H1 (cell line): ENCODE data around the gene ANK2. TPM values are rescaled to one million over a fixed set of nuclear protein-coding genes. Genes with fewer than 3 reads are reported as not detected.

Experiments
- CHD7 ChIP-seq: fragments of 300-600 bp; sonication (generic); IDR thresholded peaks from 2 replicates; pipeline ENCODE4 v1.7.1; 2012; ENCODE audit warnings: low read length, moderate library complexity, mild to moderate bottlenecking, inconsistent platforms; ENCODE audit not compliant: insufficient replicate concordance
- GABPA ChIP-seq: IDR thresholded peaks from 2 replicates; pipeline ENCODE4 v1.6.1; 2011; ENCODE audit warnings: mild to moderate bottlenecking, low read length, moderate library complexity, borderline replicate concordance; ENCODE audit not compliant: insufficient read depth
- GTF2F1 ChIP-seq: IDR thresholded peaks from 2 replicates; pipeline ENCODE4 v1.6.1; 2012; ENCODE audit warnings: low read depth, low read length, improper control_type of control experiment, borderline replicate concordance
- HDAC2 ChIP-seq, 2 experiments: fragments of 300-600 bp in 1 of 2; sonication (generic) in 1 of 2; IDR thresholded peaks; 2 replicates each; pipeline ENCODE4 v1.6.1; 2011 to 2012; ENCODE audit warnings: low read depth in 2 of 2, low read length in 2 of 2, mild to moderate bottlenecking in 2 of 2, moderate library complexity in 2 of 2, borderline replicate concordance in 1 of 2, inconsistent platforms in 1 of 2
- KDM1A ChIP-seq: fragments of 200-600, 300-600 bp; sonication (generic); IDR thresholded peaks from 2 replicates; pipeline ENCODE4 v1.7.1; 2016; ENCODE audit warnings: mild to moderate bottlenecking, low read length, borderline replicate concordance
- KDM5A ChIP-seq: fragments of 200-600 bp; IDR thresholded peaks from 2 replicates; pipeline ENCODE4 v1.7.1; 2012; ENCODE audit warnings: mild to moderate bottlenecking, low read length, inconsistent platforms, mixed read lengths
- MAFK ChIP-seq: IDR thresholded peaks from 2 replicates; pipeline ENCODE4 v1.6.1; 2012; ENCODE audit warnings: low read depth, mild to moderate bottlenecking, improper control_type of control experiment, low read length
- NRF1 ChIP-seq: IDR thresholded peaks from 2 replicates; pipeline ENCODE4 v1.6.1; 2011; ENCODE audit warnings: mild to moderate bottlenecking, low read depth, low read length, improper control_type of control experiment
- SP2 ChIP-seq: IDR thresholded peaks from 2 replicates; pipeline ENCODE4 v1.6.1; 2012; ENCODE audit warnings: mild to moderate bottlenecking, low read length, inconsistent platforms
- SUZ12 ChIP-seq: fragments of 200-600 bp; sonication (generic); IDR thresholded peaks from 2 replicates; pipeline ENCODE4 v1.6.1; 2012; ENCODE audit warnings: mild to moderate bottlenecking, inconsistent platforms, low read length, moderate library complexity, mixed read lengths
- TBP ChIP-seq: IDR thresholded peaks from 2 replicates; pipeline ENCODE4 v1.6.1; 2011; ENCODE audit warnings: low read depth, low read length, improper control_type of control experiment
- TCF12 ChIP-seq: IDR thresholded peaks from 2 replicates; pipeline ENCODE4 v1.6.1; 2011; ENCODE audit warnings: low read depth, mild to moderate bottlenecking, low read length
- polyA plus RNA-seq, 7 experiments: library from polyadenylated mRNA; depleted of rRNA in 3 of 7; stranded (reverse) in 5 of 7; unstranded in 2 of 7; fragments of >200 nt in 5 of 7; fragments of 200-250 nt in 2 of 7; gene quantifications; 1 replicate in 5 of 7; 2 replicates in 1 of 7; 4 replicates in 1 of 7; pipeline versions ENCODE4 v1.2.1 to v1.2.3, GENCODE V29; 2011 to 2013; ENCODE audit warnings: missing spikeins in 2 of 7, mixed read lengths in 2 of 7
- total RNA-seq: library from RNA; stranded (reverse); fragmentation: NEBNext Ultra II Directional; extraction: Animal tissue kit (Norgen Biotek cat#: 25700); gene quantifications from 2 replicates; pipeline ENCODE4 v1.2.1, GENCODE V29; 2021

Gene ANK2
- total and polyA plus RNA-seq, 2 of the 8 experiments (the other 6 are each of a cell fraction or from before 2014, with no cell fraction given) = 14.2 to 35.1 TPM

DNA sequence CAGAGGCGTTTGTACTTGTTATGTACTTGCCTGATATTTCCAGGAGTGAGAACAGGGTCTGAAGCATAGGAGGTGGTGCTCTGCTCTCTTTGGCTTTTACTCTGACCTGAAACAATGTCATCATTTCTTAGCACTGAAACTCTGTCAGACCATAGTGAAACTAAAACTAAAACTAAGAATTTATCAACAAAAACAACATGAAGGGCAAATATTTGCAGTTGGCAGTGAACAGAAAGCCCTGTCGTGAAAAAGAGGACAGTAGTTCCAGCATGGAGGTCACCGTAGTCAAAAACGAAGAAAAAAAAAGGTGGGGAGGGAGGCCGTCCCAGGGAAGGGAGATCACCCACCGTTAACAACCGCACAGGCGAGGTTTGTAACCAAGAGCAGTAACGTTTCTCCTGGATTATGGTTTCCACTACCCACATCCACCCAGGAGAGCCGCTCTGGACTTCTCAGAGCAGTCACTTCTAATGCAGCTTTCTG lies 97.5 kb downstream of the ANK2 start (continued):
- no peak for TF ChIP-seq CHD7
- TF ChIP-seq GTF2F1 = no peak
- no peak for TF ChIP-seq MAFK
- no peak for TF ChIP-seq SP2
- TF ChIP-seq KDM5A = no peak
- no peak for TF ChIP-seq TBP
- no peak for TF ChIP-seq GABPA
- no peak for TF ChIP-seq KDM1A
- no peak for TF ChIP-seq HDAC2 (IDR thresholded peaks at IDR 0.05; ENCODE audit: borderline replicate concordance in 1 of 2, low read depth in 2 of 2, low read length in 2 of 2)
- no peak for TF ChIP-seq TCF12
- TF ChIP-seq NRF1 = no peak
- no peak for TF ChIP-seq SUZ12
